Measurements from ENCODE around the gene NLN.

GRCh38 chr5:65800775-65801174 lies 78.8 kb downstream of the NLN start:
- no peak for TF ChIP-seq CTCF (IDR thresholded peaks at IDR 0.05)
- TF ChIP-seq EZH2 (IDR thresholded peaks at IDR 0.05; ENCODE audit: borderline replicate concordance, insufficient read depth, low read depth, low read length, poor library complexity, severe bottlenecking): no peak

All from B cell (primary cell).